GM08714 (cell line): ENCODE results near the gene C1QA.
"Not testable (repeated sequence)": the region's sequence is repeated elsewhere in the genome, so short reads cannot be mapped to it uniquely, and the experiment has no call there.

Source experiments
- H3K4me3 ChIP-seq: fragments of 200-500 bp; sonication (Bioruptor generic); 2 replicates; pipeline ENCODE4 v1.5.1; 2014; ENCODE audit warnings: mild to moderate bottlenecking, low read length, inconsistent platforms
- ZNF274 ChIP-seq: IDR thresholded peaks from 2 replicates; pipeline ENCODE4 v1.6.1; 2012; ENCODE audit warnings: mild to moderate bottlenecking, low read depth, low read length

The C1QA gene

GRCh38 chr1:22662986-22663408 is 26.6 kb downstream of the C1QA start:
- TF ChIP-seq ZNF274 = no peak
- no peak overlapping the region for H3K4me3 ChIP-seq

- TF ChIP-seq ZNF274 = no peak
- H3K4me3 ChIP-seq = no peak overlapping the region
Observed at GRCh38 chr1:22665752-22666151, 29.3 kb downstream of the C1QA start.

GRCh38 chr1:22666412-22666811 is 30.0 kb downstream of the C1QA start:
- H3K4me3 ChIP-seq = no peak overlapping the region
- TF ChIP-seq ZNF274 = no peak

DNA sequence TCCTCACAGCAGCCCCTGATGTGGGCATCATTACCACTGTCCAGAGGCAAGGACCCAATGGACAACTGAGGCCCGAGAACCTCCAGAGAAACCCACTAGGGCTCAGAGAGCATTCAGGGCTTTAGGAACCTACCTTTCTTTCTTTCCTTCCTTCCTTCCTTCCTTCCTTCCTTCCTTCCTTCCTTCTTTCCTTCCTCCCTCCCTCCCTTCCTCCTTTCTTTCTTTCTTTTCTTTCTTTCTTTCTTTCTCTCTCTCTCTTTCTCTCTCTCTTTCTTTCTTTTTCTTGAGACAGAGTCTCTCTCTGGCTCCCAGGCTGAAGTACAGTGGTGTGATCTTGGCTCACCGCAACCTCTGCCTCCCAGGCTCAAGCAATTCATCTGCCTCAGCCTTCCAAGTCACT is 32.4 kb downstream of the C1QA start:
- not testable (repeated sequence) for H3K4me3 ChIP-seq

GRCh38 chr1:22670352-22670975 is 34.0 kb downstream of the C1QA start:
- H3K4me3 ChIP-seq = no peak overlapping the region
- no peak for TF ChIP-seq ZNF274

DNA sequence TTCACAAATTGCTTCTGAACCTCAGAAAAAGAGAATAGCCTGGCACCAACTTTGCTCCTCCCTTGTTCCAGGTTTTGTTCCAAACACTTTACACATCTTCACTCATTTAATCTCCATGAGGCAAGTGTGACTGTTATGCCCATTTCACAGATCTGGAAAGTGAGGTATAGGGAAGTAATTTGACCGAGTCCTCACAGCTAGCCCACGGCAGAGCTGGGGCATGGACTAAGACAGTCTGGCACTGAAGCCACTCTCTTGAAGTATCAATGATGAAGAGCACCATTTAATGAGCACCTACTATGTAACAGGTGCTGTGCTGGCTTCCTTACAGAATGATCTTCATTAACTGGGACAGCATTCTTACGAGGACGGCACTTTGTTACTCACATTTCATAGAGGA is 35.6 kb downstream of the C1QA start:
- no peak for TF ChIP-seq ZNF274
- no peak overlapping the region for H3K4me3 ChIP-seq

DNA sequence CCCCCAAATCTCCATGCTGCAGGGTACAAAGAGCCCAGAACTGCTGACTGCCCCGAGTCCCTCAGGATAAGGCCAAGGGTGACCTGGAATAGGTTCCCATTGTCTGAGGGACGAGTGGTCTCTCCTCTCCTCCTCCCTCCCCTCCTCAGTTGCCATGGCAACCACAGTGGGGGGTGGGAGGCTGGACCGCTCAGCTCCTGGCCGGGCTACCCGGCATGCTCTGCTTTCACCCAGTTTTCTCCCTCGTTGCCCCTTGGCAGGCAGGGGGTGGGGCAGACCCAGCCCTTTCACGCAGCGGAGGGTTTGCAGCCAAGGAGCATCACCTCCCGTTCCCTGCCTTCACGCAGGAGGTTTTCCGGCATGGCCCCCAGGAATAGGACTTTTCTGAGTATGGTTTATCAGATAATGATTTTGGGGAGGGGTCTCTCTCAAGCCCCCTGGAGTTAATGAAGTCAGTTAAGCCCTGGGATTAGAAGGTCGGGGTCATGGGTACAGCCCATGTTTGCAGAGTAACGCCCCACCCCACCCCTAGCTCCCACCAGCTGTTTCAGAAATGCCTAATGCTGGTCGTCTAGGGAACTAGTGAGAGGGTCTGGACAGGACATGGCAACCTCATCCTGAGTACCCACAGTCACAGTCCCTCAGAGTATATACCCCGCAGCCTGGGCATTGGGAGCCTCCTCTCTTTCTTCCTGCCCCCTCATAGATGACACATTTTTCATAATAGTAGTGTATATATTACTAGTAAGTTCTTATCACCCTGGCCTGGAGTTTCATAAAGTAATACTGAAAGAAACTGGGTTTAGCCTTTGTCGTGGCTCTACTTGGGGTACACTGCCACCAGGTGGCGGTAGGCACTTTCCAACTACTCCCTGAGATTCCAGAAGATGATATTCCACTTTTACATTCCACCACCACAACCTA is 37.3 kb downstream of the C1QA start:
- no peak for TF ChIP-seq ZNF274
- no peak overlapping the region for H3K4me3 ChIP-seq

GRCh38 chr1:22674410-22674749 is 38.0 kb downstream of the C1QA start:
- no peak for TF ChIP-seq ZNF274

DNA sequence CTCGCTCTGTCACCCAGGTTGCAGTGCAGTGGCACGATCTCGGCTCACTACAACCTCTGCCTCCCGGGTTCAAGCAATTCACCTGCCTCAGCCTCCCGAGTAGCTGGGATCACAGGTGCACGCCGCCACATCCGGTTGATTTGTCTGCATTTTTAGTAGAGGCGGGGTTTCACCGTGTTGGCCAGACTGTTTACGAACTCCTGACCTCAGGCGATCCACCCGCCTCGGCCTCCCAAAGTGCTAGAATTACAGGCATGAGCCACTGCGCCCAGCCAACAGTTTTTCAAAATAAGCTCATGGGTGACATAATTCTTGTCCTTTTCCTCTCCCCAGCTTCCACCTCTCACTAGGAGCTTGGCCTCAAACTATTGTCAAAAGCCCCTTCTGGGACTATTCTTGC is 39.7 kb downstream of the C1QA start:
- not testable (repeated sequence) for H3K4me3 ChIP-seq

More at GRCh38 chr1:22674410-22674749, 38.0 kb downstream of the C1QA start:
- no peak overlapping the region for H3K4me3 ChIP-seq

- TF ChIP-seq ZNF274 = no peak
- H3K4me3 ChIP-seq = no peak overlapping the region
Observed at GRCh38 chr1:22676916-22677583, 40.6 kb downstream of the C1QA start.

DNA sequence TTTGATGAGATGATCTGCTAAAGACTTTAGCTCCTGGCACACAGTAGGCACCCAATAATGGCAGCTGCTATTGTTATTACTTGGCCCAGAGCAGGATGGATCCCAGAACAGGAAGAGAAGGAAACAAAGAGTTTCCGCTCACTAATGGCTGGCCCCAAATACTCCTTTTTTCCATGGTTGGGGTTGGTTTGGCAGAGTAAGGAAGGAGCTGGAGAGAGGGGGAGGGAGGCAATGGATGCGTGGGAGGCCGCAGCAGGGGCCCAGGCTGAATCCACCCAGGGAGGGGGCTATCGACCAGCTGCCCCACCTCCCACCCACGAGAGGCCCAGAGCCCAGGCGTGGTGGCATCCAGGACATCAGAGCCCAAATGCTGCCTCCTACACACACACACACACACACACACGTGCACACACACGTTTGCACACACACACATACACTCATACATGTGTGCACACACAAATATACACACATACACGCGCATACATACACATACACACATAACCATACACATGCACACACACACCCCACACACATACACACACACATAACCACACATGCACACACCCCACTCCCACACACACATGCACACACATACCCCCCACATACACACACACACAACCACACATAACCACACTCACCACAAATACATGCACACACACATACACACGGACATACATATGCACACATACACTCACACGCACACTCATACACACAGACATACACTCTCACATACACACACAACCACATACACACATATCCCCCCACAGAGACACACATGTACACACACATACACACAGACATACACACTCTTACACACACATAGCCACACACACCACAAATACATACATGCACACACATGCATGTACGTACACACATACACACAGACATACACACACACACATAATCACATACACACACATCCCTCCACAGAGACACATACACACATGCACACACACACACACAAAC is 41.8 kb downstream of the C1QA start:
- TF ChIP-seq ZNF274 = no peak
- no peak overlapping the region for H3K4me3 ChIP-seq

- no peak overlapping the region for H3K4me3 ChIP-seq
- no peak for TF ChIP-seq ZNF274
Observed at GRCh38 chr1:22680726-22681125, 44.3 kb downstream of the C1QA start.

GRCh38 chr1:22681556-22682276 is 45.3 kb downstream of the C1QA start:
- no peak for TF ChIP-seq ZNF274
- no peak overlapping the region for H3K4me3 ChIP-seq
